ENCODE results near the gene RPN2.

The RPN2 gene

GRCh38 chr20:37277253-37277593 is 98.1 kb downstream of the RPN2 start:
- DNase-seq: no peak
- Histone ChIP-seq H3K27me3 (ENCODE audit: insufficient read depth, low read depth, severe bottlenecking) (no peaks in the 10 kb centered on the region), H3K4me3 (ENCODE audit: low read depth, low read length) (no peak overlapping the region), H3K27ac (no peak overlapping the region), H3K9me3 (ENCODE audit: severe bottlenecking) (no peaks in the 10 kb centered on the region), H3K36me3 (no peaks in the 10 kb centered on the region)
- TF ChIP-seq, protein P1, sequence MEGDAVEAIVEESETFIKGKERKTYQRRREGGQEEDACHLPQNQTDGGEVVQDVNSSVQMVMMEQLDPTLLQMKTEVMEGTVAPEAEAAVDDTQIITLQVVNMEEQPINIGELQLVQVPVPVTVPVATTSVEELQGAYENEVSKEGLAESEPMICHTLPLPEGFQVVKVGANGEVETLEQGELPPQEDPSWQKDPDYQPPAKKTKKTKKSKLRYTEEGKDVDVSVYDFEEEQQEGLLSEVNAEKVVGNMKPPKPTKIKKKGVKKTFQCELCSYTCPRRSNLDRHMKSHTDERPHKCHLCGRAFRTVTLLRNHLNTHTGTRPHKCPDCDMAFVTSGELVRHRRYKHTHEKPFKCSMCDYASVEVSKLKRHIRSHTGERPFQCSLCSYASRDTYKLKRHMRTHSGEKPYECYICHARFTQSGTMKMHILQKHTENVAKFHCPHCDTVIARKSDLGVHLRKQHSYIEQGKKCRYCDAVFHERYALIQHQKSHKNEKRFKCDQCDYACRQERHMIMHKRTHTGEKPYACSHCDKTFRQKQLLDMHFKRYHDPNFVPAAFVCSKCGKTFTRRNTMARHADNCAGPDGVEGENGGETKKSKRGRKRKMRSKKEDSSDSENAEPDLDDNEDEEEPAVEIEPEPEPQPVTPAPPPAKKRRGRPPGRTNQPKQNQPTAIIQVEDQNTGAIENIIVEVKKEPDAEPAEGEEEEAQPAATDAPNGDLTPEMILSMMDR (IDR thresholded peaks at IDR 0.05; ENCODE audit: low read depth, low read length): no peak

- Histone ChIP-seq H3K4me3 (ENCODE audit: low read depth, low read length) (no peak overlapping the region), H3K36me3 (no peaks in the 10 kb centered on the region), H3K9me3 (ENCODE audit: severe bottlenecking) (no peaks in the 10 kb centered on the region), H3K27me3 (ENCODE audit: insufficient read depth, low read depth, severe bottlenecking) (no peaks in the 10 kb centered on the region), H3K27ac (no peak overlapping the region)
- TF ChIP-seq, protein P1 (IDR thresholded peaks at IDR 0.05; ENCODE audit: low read depth, low read length): no peak
- no peak for DNase-seq
These were observed 99.9 kb downstream of the RPN2 start for GRCh38 chr20:37278966-37279590.

GRCh38 chr20:37279820-37280219 is 100.7 kb downstream of the RPN2 start:
- no peaks in the 10 kb centered on the region for H3K36me3 ChIP-seq
- TF ChIP-seq, protein P1 (IDR thresholded peaks at IDR 0.05; ENCODE audit: low read depth, low read length): no peak
- no peak for DNase-seq
- H3K27me3 ChIP-seq (ENCODE audit: insufficient read depth, low read depth, severe bottlenecking): no peaks in the 10 kb centered on the region
- no peak overlapping the region for H3K4me3 ChIP-seq (ENCODE audit: low read depth, low read length)
- H3K9me3 ChIP-seq (ENCODE audit: severe bottlenecking): no peaks in the 10 kb centered on the region
- no peak overlapping the region for H3K27ac ChIP-seq

GRCh38 chr20:37280403-37280802 is 101.3 kb downstream of the RPN2 start:
- no peaks in the 10 kb centered on the region for H3K27me3 ChIP-seq (ENCODE audit: insufficient read depth, low read depth, severe bottlenecking)
- TF ChIP-seq, protein P1 (IDR thresholded peaks at IDR 0.05; ENCODE audit: low read depth, low read length): no peak

GRCh38 chr20:37282556-37282955 is 103.4 kb downstream of the RPN2 start:
- TF ChIP-seq, protein P1 (IDR thresholded peaks at IDR 0.05; ENCODE audit: low read depth, low read length): peak; percentile 27; the same call in 1 of the 2 replicates
- no peaks in the 10 kb centered on the region for H3K27me3 ChIP-seq (ENCODE audit: insufficient read depth, low read depth, severe bottlenecking)
- DNase-seq: peak; percentile 26
- no peaks in the 10 kb centered on the region for H3K9me3 ChIP-seq (ENCODE audit: severe bottlenecking)
- no peaks in the 10 kb centered on the region for H3K36me3 ChIP-seq
- H3K4me3 ChIP-seq (ENCODE audit: low read depth, low read length): no peak overlapping the region
- no peak overlapping the region for H3K27ac ChIP-seq

More at GRCh38 chr20:37280403-37280802, 101.3 kb downstream of the RPN2 start:
- Histone ChIP-seq H3K9me3 (ENCODE audit: severe bottlenecking) (no peaks in the 10 kb centered on the region), H3K4me3 (ENCODE audit: low read depth, low read length) (no peak overlapping the region), H3K36me3 (no peaks in the 10 kb centered on the region), H3K27ac (no peak overlapping the region)
- DNase-seq: no peak

All from WERI-Rb-1 (cell line).